ENCODE measurements around the gene TXNRD2. TPM values are rescaled to one million over a fixed set of nuclear protein-coding genes. Genes with fewer than 3 reads are reported as not detected.
"Not testable (repeated sequence)": the region's sequence is repeated elsewhere in the genome, so short reads cannot be mapped to it uniquely, and the experiment has no call there.

TXNRD2 gene
- total RNA-seq, 2 donors from 2014 or later = 14.1 to 21.4 TPM

GRCh38 chr22:19841641-19842392, 99.8 kb downstream of the TXNRD2 start:
- H3K36me3 Mint-ChIP-seq (ENCODE audit: low read depth) = no peaks in the 10 kb centered on the region
- no peaks in the 10 kb centered on the region for H3K9me3 Mint-ChIP-seq
- H3K27ac Mint-ChIP-seq = no peak overlapping the region
- no peaks in the 10 kb centered on the region for H3K27me3 Mint-ChIP-seq
- no peak for ATAC-seq (replicated peaks)
- no peak overlapping the region for H3K4me3 Mint-ChIP-seq
- peaks cover 10% of the 10 kb centered on the region for H3K4me1 Mint-ChIP-seq

GRCh38 chr22:19840955-19841640, 100.5 kb downstream of the TXNRD2 start:
- Mint-ChIP-seq H3K9me3 (no peaks in the 10 kb centered on the region), H3K4me1 (peaks cover 10% of the 10 kb centered on the region), H3K27me3 (no peaks in the 10 kb centered on the region), H3K36me3 (ENCODE audit: low read depth) (no peaks in the 10 kb centered on the region), H3K27ac (no peak overlapping the region), H3K4me3 (no peak overlapping the region)
- no peak for ATAC-seq (replicated peaks)

GRCh38 chr22:19840059-19840458, 101.6 kb downstream of the TXNRD2 start:
- Mint-ChIP-seq H3K36me3 (ENCODE audit: low read depth) (no peaks in the 10 kb centered on the region), H3K27ac (no peak overlapping the region), H3K27me3 (no peaks in the 10 kb centered on the region), H3K9me3 (no peaks in the 10 kb centered on the region), H3K4me1 (peaks cover 10% of the 10 kb centered on the region), H3K4me3 (no peak overlapping the region)
- no peak for ATAC-seq (replicated peaks)

GRCh38 chr22:19837915-19838314, 103.7 kb downstream of the TXNRD2 start:
- Mint-ChIP-seq H3K27ac (no peak overlapping the region), H3K36me3 (ENCODE audit: low read depth) (no peaks in the 10 kb centered on the region), H3K4me3 (no peak overlapping the region), H3K9me3 (no peaks in the 10 kb centered on the region), H3K4me1 (peaks cover 10% of the 10 kb centered on the region), H3K27me3 (no peaks in the 10 kb centered on the region)
- no peak for ATAC-seq (replicated peaks)

- Mint-ChIP-seq H3K4me3 (no peak overlapping the region), H3K27ac (no peak overlapping the region), H3K4me1 (peaks cover 7% of the 10 kb centered on the region), H3K36me3 (ENCODE audit: low read depth) (no peaks in the 10 kb centered on the region), H3K9me3 (no peaks in the 10 kb centered on the region), H3K27me3 (no peaks in the 10 kb centered on the region)
- no peak for ATAC-seq (replicated peaks)
Measured at GRCh38 chr22:19836512-19836911, 105.1 kb downstream of the TXNRD2 start.

- H3K4me1 Mint-ChIP-seq = peaks cover 5% of the 10 kb centered on the region
- H3K27me3 Mint-ChIP-seq = no peaks in the 10 kb centered on the region
- no peak overlapping the region for H3K27ac Mint-ChIP-seq
- H3K9me3 Mint-ChIP-seq = no peaks in the 10 kb centered on the region
- no peak for ATAC-seq (replicated peaks)
- H3K4me3 Mint-ChIP-seq = no peak overlapping the region
- no peaks in the 10 kb centered on the region for H3K36me3 Mint-ChIP-seq (ENCODE audit: low read depth)
Measured at GRCh38 chr22:19834599-19834998, 107.0 kb downstream of the TXNRD2 start.

GRCh38 chr22:19833327-19833726, 108.3 kb downstream of the TXNRD2 start:
- H3K4me3 Mint-ChIP-seq; H3K36me3 Mint-ChIP-seq (ENCODE audit: low read depth); H3K4me1 Mint-ChIP-seq: not testable (repeated sequence)

GRCh38 chr22:19832476-19833108, 109.0 kb downstream of the TXNRD2 start:
- H3K27me3 Mint-ChIP-seq = no peaks in the 10 kb centered on the region

More at GRCh38 chr22:19833327-19833726, 108.3 kb downstream of the TXNRD2 start:
- H3K27me3 Mint-ChIP-seq; ATAC-seq (replicated peaks); H3K9me3 Mint-ChIP-seq; H3K27ac Mint-ChIP-seq: not testable (repeated sequence)

GRCh38 chr22:19831979-19832378, 109.6 kb downstream of the TXNRD2 start:
- not testable (repeated sequence) for H3K27me3 Mint-ChIP-seq; H3K4me1 Mint-ChIP-seq; H3K4me3 Mint-ChIP-seq; H3K36me3 Mint-ChIP-seq (ENCODE audit: low read depth); ATAC-seq (replicated peaks); H3K9me3 Mint-ChIP-seq
- H3K27ac Mint-ChIP-seq = peak overlapping the region; percentile 37

More at GRCh38 chr22:19832476-19833108, 109.0 kb downstream of the TXNRD2 start:
- no peak for ATAC-seq (replicated peaks)
- Mint-ChIP-seq H3K4me3 (no peak overlapping the region), H3K4me1 (peaks cover 2% of the 10 kb centered on the region), H3K36me3 (ENCODE audit: low read depth) (no peaks in the 10 kb centered on the region), H3K9me3 (no peaks in the 10 kb centered on the region), H3K27ac (peak overlapping the region; percentile 37)

GRCh38 chr22:19831016-19831415, 110.6 kb downstream of the TXNRD2 start:
- no peak for ATAC-seq (replicated peaks)
- H3K27me3 Mint-ChIP-seq = no peaks in the 10 kb centered on the region
- H3K27ac Mint-ChIP-seq = no peak overlapping the region
- no peaks in the 10 kb centered on the region for H3K9me3 Mint-ChIP-seq
- H3K4me1 Mint-ChIP-seq = peaks cover 5% of the 10 kb centered on the region
- H3K36me3 Mint-ChIP-seq (ENCODE audit: low read depth) = no peaks in the 10 kb centered on the region
- H3K4me3 Mint-ChIP-seq = no peak overlapping the region

GRCh38 chr22:19828035-19828401, 113.6 kb downstream of the TXNRD2 start:
- peaks cover 5% of the 10 kb centered on the region for H3K4me1 Mint-ChIP-seq
- no peak for ATAC-seq (replicated peaks)
- no peaks in the 10 kb centered on the region for H3K9me3 Mint-ChIP-seq
- no peak overlapping the region for H3K4me3 Mint-ChIP-seq
- H3K36me3 Mint-ChIP-seq (ENCODE audit: low read depth) = no peaks in the 10 kb centered on the region
- no peaks in the 10 kb centered on the region for H3K27me3 Mint-ChIP-seq
- H3K27ac Mint-ChIP-seq = no peak overlapping the region

GRCh38 chr22:19827341-19828034, 114.1 kb downstream of the TXNRD2 start:
- no peaks in the 10 kb centered on the region for H3K9me3 Mint-ChIP-seq
- H3K27me3 Mint-ChIP-seq = no peaks in the 10 kb centered on the region
- no peak overlapping the region for H3K27ac Mint-ChIP-seq

GRCh38 chr22:19826619-19826950, 115.0 kb downstream of the TXNRD2 start:
- Mint-ChIP-seq H3K27ac (no peak overlapping the region), H3K4me1 (peaks cover 5% of the 10 kb centered on the region), H3K27me3 (no peaks in the 10 kb centered on the region), H3K9me3 (no peaks in the 10 kb centered on the region), H3K4me3 (no peak overlapping the region), H3K36me3 (ENCODE audit: low read depth) (no peaks in the 10 kb centered on the region)
- ATAC-seq (replicated peaks) = no peak

More at GRCh38 chr22:19827341-19828034, 114.1 kb downstream of the TXNRD2 start:
- Mint-ChIP-seq H3K36me3 (ENCODE audit: low read depth) (no peaks in the 10 kb centered on the region), H3K4me3 (no peak overlapping the region), H3K4me1 (peaks cover 5% of the 10 kb centered on the region)
- peak; percentile 28 for ATAC-seq (replicated peaks)

- ATAC-seq (replicated peaks) = no peak
- Mint-ChIP-seq H3K27ac (no peak overlapping the region), H3K9me3 (no peaks in the 10 kb centered on the region), H3K27me3 (no peaks in the 10 kb centered on the region), H3K4me3 (no peak overlapping the region), H3K36me3 (ENCODE audit: low read depth) (no peaks in the 10 kb centered on the region), H3K4me1 (peaks cover 5% of the 10 kb centered on the region)
Measured at GRCh38 chr22:19825904-19826618, 115.6 kb downstream of the TXNRD2 start.
